GM12872 (cell line): ENCODE measurements around the gene COL4A2.

Experiments used
- TF ChIP-seq, protein P1 (sequence below): IDR thresholded peaks from 3 replicates; pipeline ENCODE4 v1.5.1; 2011; ENCODE audit warnings: low read depth, mild to moderate bottlenecking, low read length, moderate library complexity; ENCODE audit not compliant: insufficient read depth

The COL4A2 gene

DNA sequence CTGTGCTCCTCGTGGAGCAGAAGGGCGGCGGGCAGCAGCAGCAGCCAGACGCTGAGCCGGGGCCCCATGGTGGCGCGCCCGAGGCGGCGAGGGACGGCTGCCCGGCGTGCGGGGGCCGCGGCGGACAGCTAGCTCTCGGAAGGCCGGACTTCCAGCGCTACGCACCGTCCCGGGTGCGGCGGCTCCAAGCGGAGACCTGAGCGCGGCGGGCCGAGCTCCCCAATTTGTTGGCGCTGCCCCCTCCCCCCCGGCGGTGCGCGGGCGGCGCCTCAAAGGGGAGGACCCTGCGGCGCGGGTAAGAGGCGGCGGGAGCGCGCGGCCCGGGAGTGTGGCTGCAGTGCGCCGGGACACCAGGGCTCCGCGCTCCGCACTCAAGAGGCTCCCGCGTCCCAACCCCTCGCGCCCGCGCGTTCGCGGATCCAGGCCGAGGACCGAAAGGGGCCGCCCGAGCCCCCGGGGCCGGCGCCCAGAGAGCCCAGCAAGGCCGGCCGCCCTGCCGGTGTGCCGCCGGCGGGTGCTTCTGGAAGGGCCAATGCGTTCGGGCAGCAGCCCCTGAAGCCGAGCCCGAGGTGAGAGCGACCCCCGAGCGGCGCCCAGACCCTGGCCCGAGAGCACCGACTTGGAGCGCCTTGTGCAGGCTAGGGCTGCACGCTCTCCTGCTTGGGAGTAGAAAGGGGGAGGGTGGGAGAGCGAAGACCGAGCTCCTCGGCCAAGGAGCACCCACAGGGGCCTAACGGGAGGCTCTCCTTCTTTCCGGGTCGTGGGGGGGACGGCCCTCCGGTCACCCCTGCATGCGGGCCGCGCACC lies at the start of gene COL4A2, which contains the start of gene COL4A1:
TSS of gene COL4A2 (plus strand) at position 325 of the 807 bp plus-strand sequence. CDS start 620 bp downstream, outside the sequence.
TSS of gene COL4A1 (minus strand) at position 198 of the 807 bp plus-strand sequence. CDS start at position 68, 130 bp downstream.
- TF ChIP-seq, protein P1, sequence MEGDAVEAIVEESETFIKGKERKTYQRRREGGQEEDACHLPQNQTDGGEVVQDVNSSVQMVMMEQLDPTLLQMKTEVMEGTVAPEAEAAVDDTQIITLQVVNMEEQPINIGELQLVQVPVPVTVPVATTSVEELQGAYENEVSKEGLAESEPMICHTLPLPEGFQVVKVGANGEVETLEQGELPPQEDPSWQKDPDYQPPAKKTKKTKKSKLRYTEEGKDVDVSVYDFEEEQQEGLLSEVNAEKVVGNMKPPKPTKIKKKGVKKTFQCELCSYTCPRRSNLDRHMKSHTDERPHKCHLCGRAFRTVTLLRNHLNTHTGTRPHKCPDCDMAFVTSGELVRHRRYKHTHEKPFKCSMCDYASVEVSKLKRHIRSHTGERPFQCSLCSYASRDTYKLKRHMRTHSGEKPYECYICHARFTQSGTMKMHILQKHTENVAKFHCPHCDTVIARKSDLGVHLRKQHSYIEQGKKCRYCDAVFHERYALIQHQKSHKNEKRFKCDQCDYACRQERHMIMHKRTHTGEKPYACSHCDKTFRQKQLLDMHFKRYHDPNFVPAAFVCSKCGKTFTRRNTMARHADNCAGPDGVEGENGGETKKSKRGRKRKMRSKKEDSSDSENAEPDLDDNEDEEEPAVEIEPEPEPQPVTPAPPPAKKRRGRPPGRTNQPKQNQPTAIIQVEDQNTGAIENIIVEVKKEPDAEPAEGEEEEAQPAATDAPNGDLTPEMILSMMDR = no peak

DNA sequence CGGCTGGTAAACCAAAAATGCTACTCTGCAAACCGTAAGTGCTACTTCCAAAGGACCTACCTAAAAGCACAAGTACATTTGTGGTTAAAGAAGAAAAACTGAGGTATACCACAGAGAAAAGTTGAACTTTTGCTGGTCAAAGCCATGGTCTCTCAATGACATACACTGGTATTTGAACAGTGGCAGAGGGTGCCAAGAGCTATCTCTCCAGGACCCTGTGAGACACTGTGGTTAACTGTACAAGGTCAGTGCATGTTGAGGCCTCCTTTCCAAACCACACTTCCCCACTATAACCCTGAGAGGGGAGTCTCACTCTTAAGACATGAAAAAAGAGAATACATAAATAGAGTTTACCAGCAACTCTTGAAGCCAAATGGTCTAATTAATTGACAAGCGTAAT lies 49.7 kb upstream of the COL4A2 start:
- TF ChIP-seq, protein P1 = no peak

DNA sequence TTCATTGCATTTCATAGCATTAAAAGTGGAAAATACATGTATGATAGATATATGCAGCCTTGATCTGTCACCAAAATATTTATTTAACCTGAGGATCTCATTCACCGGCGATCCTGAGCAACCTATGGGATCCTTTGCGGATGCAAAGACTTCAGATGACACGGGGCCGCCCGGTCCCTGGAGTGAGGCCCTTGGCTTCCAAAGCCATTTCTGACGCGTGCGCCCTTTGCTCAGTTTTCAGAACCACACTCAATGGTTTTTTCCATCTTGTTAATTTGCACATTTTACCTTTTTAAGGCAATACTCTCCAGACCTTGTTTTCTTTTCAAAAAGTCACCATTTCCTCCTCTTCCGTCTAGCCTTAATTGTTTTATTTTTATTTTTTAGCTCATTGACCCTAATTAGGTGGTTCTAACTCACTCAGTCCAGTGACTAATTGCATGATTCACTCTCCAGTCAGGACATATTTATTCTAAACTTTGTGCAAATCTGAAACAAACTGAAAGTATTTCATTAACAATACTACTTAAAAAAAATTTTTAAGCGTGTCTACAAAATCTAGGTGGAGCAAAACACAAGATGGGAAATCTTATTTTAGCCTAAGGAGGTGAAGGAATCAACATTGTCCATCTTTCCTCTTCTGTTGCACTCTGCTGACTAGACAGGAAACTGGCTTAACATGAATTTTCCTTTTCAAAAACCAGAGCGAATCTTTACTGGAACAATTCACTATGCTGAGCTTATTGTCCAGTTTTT lies 48.0 kb upstream of the COL4A2 start:
- TF ChIP-seq, protein P1 = no peak

DNA sequence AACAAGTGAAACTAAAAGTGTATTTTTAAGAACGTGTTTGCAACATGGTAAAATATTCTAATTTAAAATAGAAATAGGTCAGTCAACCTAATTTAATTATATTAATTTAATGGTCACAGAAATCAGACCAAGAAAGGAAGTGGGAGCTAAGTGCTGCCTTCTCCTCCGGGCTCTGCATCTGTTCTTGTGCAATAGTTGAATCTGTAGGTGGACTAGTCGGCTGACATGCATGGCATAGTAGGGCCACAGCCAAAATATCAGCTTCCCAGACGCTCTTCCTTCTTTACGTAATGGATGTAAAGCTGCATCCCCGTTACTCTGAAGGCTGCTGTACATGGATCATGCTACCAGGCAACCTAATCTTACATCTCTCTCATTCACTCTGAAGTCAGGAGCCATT lies 47.4 kb upstream of the COL4A2 start:
- TF ChIP-seq, protein P1 = no peak

GRCh38 chr13:110261166-110262081 lies 45.7 kb upstream of the COL4A2 start:
- TF ChIP-seq, protein P1 = no peak

DNA sequence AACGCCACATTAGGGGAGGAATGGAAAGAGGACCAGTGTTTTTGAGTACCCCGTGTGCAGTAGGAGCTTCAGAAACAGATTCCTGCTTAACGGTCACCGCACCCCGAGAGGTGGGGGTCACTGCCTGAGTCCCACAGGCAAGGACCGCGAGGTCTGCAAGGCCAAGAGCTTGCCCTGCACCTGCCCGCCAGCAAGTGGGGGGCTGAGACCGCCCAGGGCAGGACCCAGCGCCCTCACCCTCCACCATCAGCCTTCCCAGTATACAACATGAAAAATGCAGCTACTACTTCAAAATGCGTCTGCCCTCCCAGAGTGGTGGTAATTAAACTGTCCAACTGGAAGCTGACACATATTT lies 45.0 kb upstream of the COL4A2 start:
- TF ChIP-seq, protein P1 = no peak
